Caco-2 (cell line): Measurements from ENCODE around the gene GMPS. TPM values are rescaled to one million over a fixed set of nuclear protein-coding genes. Genes with fewer than 3 reads are reported as not detected.
"Not testable (repeated sequence)": the region's sequence is repeated elsewhere in the genome, so short reads cannot be mapped to it uniquely, and the experiment has no call there.

Source experiments
- BruUV-seq: library from RNA; stranded (reverse); fragments of 400-500 nt; replicated peaks from 2 replicates; lab custom pipeline; 2021; lab: Mats Ljungman, UMichigan
- CTCF ChIA-PET: fragments of 300-600 bp; sonication (Branson Sonifier 250); formaldehyde crosslinking; loops from one replicate; lab custom pipeline; 2022; ENCODE audit warnings: antibody characterized with exemption; lab: Charles Lee
- POLR2A ChIA-PET: fragments of 300-600 bp; sonication (Branson Sonifier 250); formaldehyde crosslinking; loops from one replicate; lab custom pipeline; 2022; ENCODE audit warnings: antibody characterized with exemption; lab: Charles Lee
- DNase-seq, 2 experiments: peaks; one replicate each; pipeline versions ENCODE4 v3.0.0 to v3.0.0-alpha.2; 2020 to 2022
- H3K27me3 ChIP-seq: replicated peaks from 2 replicates; pipeline ENCODE4 v1.6.0; 2011; ENCODE audit warnings: low read length; ENCODE audit not compliant: control insufficient read depth, insufficient read depth
- H3K36me3 ChIP-seq: 2 replicates; pipeline ENCODE4 v1.5.1; 2011; ENCODE audit warnings: low read length; ENCODE audit not compliant: control insufficient read depth, insufficient read depth
- H3K4me1 ChIP-seq: fragments of 250-450 bp; sonication (Bioruptor Pico); 2 replicates; pipeline ENCODE4 v1.5.1; 2020; ENCODE audit warnings: mild to moderate bottlenecking
- H3K4me3 ChIP-seq: 2 replicates; pipeline ENCODE4 v1.5.1; 2011; ENCODE audit warnings: low read depth, mild to moderate bottlenecking, control low read depth, low read length
- H3K9me3 ChIP-seq: fragments of 250-450 bp; sonication (Bioruptor Pico); 2 replicates; pipeline ENCODE4 v1.5.1; 2020; ENCODE audit warnings: mild to moderate bottlenecking, moderate library complexity
- H3K27ac Mint-ChIP-seq: one replicate; pipeline ENCODE4 v1.8.0; 2022; ENCODE audit warnings: mixed read lengths; ENCODE audit not compliant: unreplicated experiment
- H3K27me3 Mint-ChIP-seq: one replicate; pipeline ENCODE4 v1.8.0; 2022; ENCODE audit warnings: mixed read lengths; ENCODE audit not compliant: insufficient read depth, unreplicated experiment
- H3K36me3 Mint-ChIP-seq: one replicate; pipeline ENCODE4 v1.8.0; 2022; ENCODE audit warnings: mild to moderate bottlenecking, mixed read lengths; ENCODE audit not compliant: insufficient read depth, unreplicated experiment
- H3K4me1 Mint-ChIP-seq: one replicate; pipeline ENCODE4 v1.8.0; 2022; ENCODE audit warnings: low read depth, mixed read lengths; ENCODE audit not compliant: unreplicated experiment
- H3K4me3 Mint-ChIP-seq: one replicate; pipeline ENCODE4 v1.8.0; 2022; ENCODE audit warnings: mild to moderate bottlenecking, moderate library complexity, mixed read lengths; ENCODE audit not compliant: unreplicated experiment
- H3K9me3 Mint-ChIP-seq: one replicate; pipeline ENCODE4 v1.8.0; 2022; ENCODE audit warnings: mixed read lengths; ENCODE audit not compliant: unreplicated experiment
- intact Hi-C: fragments of 100-400 bp; cut with micrococcal nuclease; formaldehyde crosslinking; loops from one replicate; pipeline ENCODE4 v1.10.0; 2022; ENCODE audit not compliant: unreplicated experiment
- total RNA-seq: library from RNA; stranded (reverse); gene quantifications from 2 replicates; pipeline ENCODE4 v1.2.3, GENCODE V29; 2022
- TF ChIP-seq, protein P1 (sequence below), 2 experiments: fragments of 200-600 bp in 1 of 2; IDR thresholded peaks; 1 replicate in 1 of 2; 2 replicates in 1 of 2; pipeline versions ENCODE4 v1.5.1 to v1.8.0; 2011 to 2022; ENCODE audit warnings: antibody characterized with exemption in 1 of 2, control low read depth in 1 of 2, inconsistent platforms in 1 of 2, low read depth in 1 of 2, low read length in 1 of 2, mild to moderate bottlenecking in 1 of 2, moderate library complexity in 1 of 2; ENCODE audit not compliant: insufficient read depth in 1 of 2, severe bottlenecking in 1 of 2, unreplicated experiment in 1 of 2

GMPS gene
- total RNA-seq, 1 experiment from 2014 or later, result 102 TPM

DNA sequence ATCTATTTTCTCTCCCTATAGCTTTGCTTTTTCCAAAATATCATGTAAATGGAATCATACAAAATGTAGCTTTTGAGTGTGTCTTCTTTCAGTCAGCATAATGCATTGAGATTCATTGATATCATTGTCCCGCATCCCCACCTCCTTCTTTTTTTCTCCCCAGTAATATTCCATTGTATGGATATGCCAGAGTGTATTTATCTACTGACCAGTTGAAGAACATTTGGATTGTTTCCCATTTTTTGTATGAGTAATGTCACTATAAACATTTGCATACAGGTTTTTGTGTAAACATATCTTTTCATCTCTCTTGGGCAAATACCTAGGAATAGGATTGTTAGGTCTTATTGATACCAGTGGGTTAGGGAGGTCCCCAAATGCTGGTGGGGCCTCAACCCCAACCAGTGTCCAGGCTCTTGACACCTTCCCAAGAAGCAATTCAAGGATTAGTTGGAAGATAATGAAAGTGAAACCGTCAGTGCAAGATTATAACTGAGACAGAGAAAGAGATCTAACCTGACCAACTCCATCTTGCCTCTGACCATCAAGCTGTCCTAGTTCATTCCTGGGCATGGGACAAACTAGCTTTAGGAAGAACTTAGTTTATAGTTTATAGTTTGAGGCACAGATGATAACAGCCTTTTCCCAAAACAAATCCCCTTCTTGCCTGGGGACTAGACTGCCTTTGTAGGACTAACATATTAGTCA lies 8.8 kb upstream of the GMPS start:
- TF ChIP-seq, protein P1, sequence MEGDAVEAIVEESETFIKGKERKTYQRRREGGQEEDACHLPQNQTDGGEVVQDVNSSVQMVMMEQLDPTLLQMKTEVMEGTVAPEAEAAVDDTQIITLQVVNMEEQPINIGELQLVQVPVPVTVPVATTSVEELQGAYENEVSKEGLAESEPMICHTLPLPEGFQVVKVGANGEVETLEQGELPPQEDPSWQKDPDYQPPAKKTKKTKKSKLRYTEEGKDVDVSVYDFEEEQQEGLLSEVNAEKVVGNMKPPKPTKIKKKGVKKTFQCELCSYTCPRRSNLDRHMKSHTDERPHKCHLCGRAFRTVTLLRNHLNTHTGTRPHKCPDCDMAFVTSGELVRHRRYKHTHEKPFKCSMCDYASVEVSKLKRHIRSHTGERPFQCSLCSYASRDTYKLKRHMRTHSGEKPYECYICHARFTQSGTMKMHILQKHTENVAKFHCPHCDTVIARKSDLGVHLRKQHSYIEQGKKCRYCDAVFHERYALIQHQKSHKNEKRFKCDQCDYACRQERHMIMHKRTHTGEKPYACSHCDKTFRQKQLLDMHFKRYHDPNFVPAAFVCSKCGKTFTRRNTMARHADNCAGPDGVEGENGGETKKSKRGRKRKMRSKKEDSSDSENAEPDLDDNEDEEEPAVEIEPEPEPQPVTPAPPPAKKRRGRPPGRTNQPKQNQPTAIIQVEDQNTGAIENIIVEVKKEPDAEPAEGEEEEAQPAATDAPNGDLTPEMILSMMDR (IDR thresholded peaks at IDR 0.05; ENCODE audit: insufficient read depth in 1 of 2, low read depth in 1 of 2, low read length in 1 of 2, severe bottlenecking in 1 of 2, unreplicated experiment in 1 of 2), result no peak
- intact Hi-C loops, result loop anchor here (10.0 kb wide), 1 partner anchor 507 kb away; no protein-coding TSS in a partner anchor
- Mint-ChIP-seq H3K4me1 (no peaks in the 10 kb centered on the region), H3K36me3 (no peaks in the 10 kb centered on the region), H3K4me3 (no peak overlapping the region), H3K9me3 (peaks cover 9% of the 10 kb centered on the region), H3K27ac (no peak overlapping the region), H3K27me3 (no peaks in the 10 kb centered on the region)
- no peak for DNase-seq
- H3K9me3 ChIP-seq, result no peaks in the 10 kb centered on the region
- no peaks in the 10 kb centered on the region for H3K4me1 ChIP-seq
- ChIA-PET CTCF (no interaction called here), POLR2A (no interaction called here)
- BruUV-seq, result no TSS peak
- H3K36me3 ChIP-seq, result no peaks in the 10 kb centered on the region
- no peak overlapping the region for H3K4me3 ChIP-seq
- no peaks in the 10 kb centered on the region for H3K27me3 ChIP-seq

- not testable (repeated sequence) for BruUV-seq, DNase-seq
Measured at GRCh38 chr3:155862290-155862982, 8.0 kb upstream of the GMPS start.

DNA sequence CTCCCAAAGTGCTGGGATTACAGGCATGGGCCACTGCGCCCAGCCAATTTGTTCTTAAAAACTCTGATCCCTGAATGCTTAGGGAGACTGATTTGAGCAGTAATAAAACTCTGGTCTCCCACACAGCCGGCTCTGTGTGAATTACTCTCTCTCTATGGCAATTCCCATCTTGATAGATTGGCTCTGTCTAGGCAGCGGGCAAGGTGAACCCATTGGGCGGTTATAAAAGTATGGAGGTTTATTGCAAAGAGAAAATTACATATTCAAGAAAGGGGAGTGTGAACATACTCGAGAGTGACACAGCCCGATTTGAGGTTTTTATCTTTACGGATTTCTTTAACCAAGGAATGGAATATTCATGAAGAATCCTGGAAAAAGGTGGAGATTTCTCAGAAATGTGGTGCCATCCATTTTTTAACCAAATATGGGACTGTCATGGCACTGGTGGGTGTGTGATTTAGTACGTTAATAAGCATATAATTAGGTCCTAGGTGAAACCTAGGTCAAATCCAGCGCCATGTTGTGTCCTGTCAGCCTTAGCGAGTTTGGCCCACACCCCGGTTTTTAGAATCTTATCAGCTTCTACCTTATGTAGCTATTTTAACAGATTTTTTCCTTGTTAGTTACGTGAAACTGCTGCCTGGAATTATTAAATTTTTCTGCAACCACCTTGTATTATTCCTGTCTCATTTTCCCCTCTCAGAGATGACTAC lies 7.2 kb upstream of the GMPS start:
- H3K36me3 ChIP-seq, result no peaks in the 10 kb centered on the region
- H3K27me3 Mint-ChIP-seq, result no peaks in the 10 kb centered on the region
- H3K9me3 ChIP-seq, result no peaks in the 10 kb centered on the region
- H3K4me3 Mint-ChIP-seq, result no peak overlapping the region
- TF ChIP-seq, protein P1 (IDR thresholded peaks at IDR 0.05; ENCODE audit: insufficient read depth in 1 of 2, low read depth in 1 of 2, low read length in 1 of 2, severe bottlenecking in 1 of 2, unreplicated experiment in 1 of 2), result no peak
- H3K27me3 ChIP-seq, result no peaks in the 10 kb centered on the region
- BruUV-seq, result no TSS peak
- intact Hi-C loops, result loop anchor here (10.0 kb wide), 1 partner anchor 508 kb away; no protein-coding TSS in a partner anchor
- H3K27ac Mint-ChIP-seq, result no peak overlapping the region
- H3K4me1 ChIP-seq, result no peaks in the 10 kb centered on the region
- H3K9me3 Mint-ChIP-seq, result peaks cover 9% of the 10 kb centered on the region
- ChIA-PET CTCF (no interaction called here), POLR2A (no interaction called here)
- no peak overlapping the region for H3K4me3 ChIP-seq
- no peaks in the 10 kb centered on the region for H3K4me1 Mint-ChIP-seq
- H3K36me3 Mint-ChIP-seq, result no peaks in the 10 kb centered on the region
- no peak for DNase-seq

More at GRCh38 chr3:155862290-155862982, 8.0 kb upstream of the GMPS start:
- CTCF ChIA-PET, H3K9me3 Mint-ChIP-seq, H3K4me3 Mint-ChIP-seq, H3K27me3 ChIP-seq, H3K27ac Mint-ChIP-seq, H3K36me3 Mint-ChIP-seq, H3K4me1 ChIP-seq, H3K4me1 Mint-ChIP-seq, H3K4me3 ChIP-seq, H3K36me3 ChIP-seq, H3K27me3 Mint-ChIP-seq, H3K9me3 ChIP-seq: not testable (repeated sequence)
- intact Hi-C loops, result loop anchor here (10.0 kb wide), 1 partner anchor 508 kb away; no protein-coding TSS in a partner anchor
- POLR2A ChIA-PET, result interaction anchor here (0.7 kb wide), 1 partner anchor 175 kb away, joined by 3 read pairs; no protein-coding TSS in a partner anchor
